Activated CD4-positive, alpha-beta T cell treated with anti-CD3 and anti-CD28 coated beads, Interleukin-2, amount 50 U/mL, for 48 hours (primary cell): ENCODE data around the gene CDH13.

Experiments
- DNase-seq, 2 experiments: peaks; one replicate each; pipeline ENCODE4 v3.0.0-alpha.2; 2020

CDH13 gene

DNA sequence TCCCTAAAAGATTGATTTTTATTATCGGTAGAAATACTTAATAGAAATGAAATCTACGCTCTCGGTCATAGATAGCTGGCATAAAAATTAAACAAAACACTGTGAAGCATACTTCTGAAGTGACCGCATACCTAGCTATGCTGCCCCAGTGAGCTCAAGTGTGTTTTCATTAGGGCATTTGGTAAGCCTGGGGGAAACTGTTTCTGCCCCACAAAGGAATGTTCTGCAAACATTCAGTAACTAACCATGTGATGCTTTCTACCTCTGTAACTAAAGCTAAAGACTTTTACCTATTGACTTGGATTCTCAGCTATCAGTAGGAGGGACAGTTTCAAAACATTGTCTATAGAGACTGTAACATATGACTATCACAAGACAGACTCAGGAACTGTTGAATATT lies 1087.5 kb downstream of the CDH13 start:
- no peak for DNase-seq

DNA sequence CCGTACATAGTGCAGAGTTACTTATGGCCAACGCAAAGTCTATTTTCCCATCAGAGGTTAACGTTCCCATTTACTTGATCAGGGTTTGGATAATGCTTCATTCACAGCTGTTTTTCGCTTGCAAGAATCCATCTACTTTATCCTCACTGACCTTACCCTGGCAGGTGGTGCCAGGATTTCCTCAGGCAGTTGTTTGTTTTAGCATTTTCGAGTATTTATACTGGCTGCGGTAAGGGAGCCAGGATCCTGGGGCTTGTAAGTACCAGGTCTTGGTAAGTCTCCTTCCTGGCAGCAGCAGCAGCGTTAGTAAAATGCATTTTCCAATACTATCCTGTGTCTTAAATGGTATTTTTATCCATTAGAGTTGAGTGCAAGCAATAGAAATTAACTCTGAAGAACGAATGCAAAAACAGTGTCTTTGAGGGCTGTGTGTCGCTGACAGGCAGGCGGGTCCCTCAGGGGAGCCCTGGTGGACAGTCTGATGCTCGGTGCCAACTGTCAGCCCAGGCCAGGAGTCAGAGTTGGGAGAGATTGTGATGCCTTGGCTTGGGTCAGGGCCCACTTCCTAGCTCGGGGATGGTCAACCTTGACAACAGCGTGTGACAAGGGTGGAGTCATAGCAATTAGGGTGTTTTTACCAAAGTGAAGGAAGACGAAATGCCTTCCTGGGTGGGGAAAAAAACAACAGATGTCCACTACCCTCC lies 1088.6 kb downstream of the CDH13 start:
- DNase-seq, result no peak

DNA sequence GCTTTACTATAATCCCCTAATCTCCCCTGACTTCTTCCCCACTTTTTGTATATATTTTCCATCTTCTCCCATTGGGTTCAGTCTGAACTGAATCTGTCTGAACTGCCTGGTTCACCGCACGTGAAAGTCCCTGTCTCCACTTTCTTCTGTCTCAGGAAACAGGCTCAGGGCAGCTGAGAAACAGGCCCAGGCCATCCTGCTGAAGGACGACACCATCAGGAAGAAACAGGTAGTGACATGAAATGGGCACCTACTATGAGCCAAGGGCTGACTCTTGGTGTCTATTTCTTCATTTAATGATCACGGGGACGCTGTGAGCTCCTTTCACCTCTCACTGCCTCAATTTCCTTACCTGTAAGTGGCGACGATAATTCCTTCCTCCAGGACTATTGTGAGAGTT lies 1090.5 kb downstream of the CDH13 start:
- DNase-seq, result no peak

DNA sequence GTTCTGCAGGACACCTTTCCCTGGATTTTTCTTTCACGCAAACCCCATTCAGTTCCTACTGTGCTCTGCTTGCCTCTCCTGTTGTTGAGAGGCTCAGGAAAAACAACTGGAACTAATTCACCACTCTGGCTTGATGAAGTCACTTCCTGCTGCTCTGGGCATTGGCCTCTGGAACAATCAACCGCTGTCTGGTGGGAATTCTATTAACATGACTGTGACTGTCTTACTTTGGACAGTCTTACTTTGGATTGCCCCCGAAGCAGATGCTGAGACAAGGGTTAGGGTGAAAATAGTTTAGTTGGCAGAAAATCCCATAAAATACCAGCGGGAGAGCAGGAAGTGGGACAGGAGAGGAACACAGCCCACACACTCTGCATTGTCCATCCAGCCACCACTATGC lies 1091.0 kb downstream of the CDH13 start:
- DNase-seq, result no peak

DNA sequence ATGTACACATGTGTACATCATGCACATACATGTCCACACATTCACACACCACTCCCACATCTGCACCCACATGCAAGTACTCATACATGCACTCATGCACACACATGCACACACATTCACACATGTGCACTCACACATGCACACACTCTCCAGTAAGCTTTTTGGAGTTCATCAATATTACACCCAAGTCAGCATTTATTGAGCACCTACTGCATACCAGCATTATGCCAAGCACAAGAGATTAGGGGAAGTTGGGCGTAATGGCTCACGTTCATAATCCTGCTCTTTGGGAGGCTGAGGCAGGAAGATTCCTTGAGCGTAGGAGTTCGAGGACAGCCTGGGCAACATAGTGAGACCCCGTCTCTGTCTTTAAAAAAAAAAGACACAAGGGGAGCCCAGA lies 1093.4 kb downstream of the CDH13 start:
- DNase-seq, result no peak

DNA sequence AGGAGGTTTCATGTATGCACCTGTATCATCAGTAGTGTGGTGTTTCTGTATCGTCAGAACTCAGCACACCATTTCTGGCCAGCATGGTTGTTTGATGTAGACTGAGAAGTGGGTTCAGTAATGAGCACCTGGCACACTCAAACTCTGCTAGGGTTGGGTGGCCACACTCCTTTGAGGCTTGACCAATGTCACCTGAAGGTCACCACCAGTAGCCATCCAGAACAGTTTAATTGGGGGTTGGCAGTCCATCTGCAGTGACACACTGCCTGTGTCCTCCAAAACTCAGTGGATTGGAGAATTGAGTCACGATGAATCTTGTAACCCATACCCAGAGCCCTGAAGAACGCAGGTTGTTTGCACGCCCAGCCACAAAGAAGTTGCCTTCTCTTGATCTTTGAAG lies 1094.2 kb downstream of the CDH13 start:
- no peak for DNase-seq

DNA sequence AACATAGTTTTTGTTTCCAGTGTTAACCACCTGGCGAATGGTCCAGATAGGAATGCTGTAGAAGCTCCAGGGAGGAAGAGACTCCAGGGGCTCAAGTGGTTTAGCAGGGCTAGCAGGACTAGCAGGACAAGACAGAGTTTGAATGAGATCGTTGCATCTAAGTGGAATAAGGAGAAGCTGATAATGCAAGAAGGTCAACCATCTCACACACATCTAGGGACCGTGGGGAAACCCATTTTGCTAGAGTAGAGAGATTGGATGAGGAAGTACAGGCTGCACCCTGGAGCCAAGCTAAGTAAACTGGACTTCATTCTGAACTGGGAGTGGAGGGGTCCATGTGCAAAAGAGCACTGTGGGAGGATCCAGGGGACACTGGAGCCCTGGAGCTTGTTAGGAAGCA lies 1094.9 kb downstream of the CDH13 start:
- no peak for DNase-seq

DNA sequence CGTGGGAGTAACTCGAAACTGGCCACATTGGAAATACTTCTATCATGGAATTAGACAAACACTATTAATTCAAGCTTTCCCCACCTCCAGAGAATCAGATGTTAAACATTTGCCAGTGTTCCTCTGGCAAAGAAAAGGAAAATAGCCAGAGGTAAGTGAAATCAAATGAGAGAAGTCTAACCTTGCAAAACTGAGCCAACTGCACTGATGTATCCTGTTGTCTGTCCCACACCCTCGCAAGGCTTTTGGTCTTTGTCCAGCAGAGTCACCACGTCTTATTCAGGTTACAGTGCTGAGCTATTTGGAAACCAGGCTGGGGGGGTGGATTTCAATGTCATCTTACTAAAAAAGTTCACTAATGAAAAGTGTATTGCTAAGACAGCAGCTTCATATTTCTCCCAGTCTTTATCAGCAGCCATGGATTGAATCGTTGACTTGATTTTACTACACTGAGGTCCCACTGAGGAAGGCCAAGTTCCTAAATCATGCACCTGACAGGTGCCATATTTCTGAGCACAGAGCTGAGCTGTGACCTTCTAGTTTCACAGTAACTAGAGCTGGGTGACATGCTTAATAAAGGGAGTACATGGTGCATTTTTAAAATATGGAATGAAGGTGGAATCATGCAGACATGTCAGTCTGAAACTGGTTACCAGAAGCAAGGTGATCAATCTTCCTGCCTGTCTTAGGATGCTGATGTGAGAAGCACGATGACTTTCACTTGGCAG lies 1095.9 kb downstream of the CDH13 start:
- no peak for DNase-seq

DNA sequence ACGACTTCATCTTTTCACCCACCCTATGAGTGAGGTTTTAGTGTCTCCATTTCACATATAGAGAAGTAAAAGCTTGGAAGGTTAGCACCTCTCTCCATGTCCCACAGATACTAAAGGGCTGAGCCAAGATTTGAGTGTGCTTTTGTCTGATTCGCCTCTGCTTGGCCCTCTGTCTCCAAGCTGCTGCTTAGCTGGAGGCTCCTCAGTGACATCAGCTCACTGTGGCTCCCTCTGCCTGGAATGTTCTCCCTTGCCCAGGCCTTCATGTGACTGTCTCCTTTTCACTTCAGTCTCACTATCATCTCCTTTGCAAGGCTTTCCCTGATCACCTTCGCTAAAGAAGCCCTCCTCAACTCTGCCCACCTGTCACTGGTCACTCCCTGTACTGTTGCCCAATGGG lies 1096.5 kb downstream of the CDH13 start:
- DNase-seq, result no peak

DNA sequence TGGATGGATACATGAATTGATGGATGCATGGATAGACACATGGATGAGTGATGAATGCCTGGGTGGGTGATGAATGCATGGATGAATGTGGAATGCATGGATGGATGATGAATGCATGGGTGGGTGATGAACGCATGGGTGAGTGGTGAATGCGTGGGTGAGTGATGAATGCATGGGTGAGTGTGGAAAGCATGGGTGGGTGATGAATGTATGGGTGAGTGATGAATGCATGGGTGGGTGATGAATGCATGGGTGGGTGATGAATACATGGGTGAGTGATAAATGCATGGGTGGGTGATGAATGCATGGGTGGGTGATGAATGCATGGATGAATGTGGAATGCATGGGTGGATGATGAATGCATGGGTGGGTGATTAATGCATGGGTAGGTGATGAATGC lies 1097.1 kb downstream of the CDH13 start:
- DNase-seq, result no peak

DNA sequence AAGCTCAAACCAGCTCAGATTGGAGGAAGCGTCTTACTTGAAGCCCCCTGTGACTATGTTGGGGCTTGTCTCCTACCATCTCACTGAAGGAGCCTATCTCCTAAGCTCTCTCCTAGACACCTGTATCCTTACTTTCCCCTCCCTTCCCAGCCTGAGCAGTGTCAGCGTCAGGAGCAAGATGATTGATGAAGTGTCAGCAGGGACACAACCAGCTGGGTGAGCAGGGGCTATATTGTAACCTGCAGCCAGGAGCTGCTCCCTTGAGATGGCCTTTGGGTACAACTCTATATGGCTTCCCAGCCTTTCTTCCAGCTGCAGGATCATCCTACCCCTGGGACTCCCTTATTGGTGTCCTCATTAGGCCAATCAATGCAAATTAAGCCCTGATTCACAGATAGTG lies 1097.8 kb downstream of the CDH13 start:
- no peak for DNase-seq

DNA sequence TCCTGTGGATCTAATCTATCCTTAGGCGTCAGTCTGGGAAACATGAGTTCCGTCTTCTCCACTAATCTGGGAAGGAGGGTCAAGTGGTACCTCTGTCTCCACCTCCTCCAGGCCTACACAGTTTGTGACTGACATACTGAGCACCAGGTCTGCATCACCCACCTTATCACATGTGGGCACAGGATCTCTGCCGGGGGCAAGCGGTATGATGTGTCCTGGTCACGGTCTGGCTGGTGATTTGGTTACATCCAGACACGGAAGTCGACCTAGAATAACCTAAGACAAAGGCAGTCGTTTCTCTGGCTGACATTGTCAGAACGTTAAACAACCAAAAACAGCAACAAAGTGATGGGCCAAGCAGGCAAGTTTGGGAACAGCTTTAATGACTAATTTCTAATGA lies 1098.5 kb downstream of the CDH13 start:
- no peak for DNase-seq

DNA sequence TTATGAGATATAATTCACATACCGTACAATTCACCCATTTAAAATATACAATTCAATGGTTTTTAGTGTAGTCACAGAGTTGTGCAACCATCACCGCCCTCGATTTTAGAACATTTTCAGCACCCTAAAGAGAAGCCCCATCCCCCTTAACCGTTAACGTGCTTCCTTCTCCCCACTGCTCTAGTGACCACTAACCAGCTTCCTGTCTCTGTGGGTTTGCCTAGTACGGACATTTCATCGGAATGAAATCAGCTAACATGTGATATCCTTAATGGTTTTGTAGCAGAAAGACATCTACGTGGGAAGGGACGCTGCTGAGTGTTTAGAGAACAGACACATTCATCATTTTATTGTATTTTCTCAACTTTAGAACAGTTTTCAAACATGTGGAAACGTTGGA lies 1100.2 kb downstream of the CDH13 start:
- no peak for DNase-seq

DNA sequence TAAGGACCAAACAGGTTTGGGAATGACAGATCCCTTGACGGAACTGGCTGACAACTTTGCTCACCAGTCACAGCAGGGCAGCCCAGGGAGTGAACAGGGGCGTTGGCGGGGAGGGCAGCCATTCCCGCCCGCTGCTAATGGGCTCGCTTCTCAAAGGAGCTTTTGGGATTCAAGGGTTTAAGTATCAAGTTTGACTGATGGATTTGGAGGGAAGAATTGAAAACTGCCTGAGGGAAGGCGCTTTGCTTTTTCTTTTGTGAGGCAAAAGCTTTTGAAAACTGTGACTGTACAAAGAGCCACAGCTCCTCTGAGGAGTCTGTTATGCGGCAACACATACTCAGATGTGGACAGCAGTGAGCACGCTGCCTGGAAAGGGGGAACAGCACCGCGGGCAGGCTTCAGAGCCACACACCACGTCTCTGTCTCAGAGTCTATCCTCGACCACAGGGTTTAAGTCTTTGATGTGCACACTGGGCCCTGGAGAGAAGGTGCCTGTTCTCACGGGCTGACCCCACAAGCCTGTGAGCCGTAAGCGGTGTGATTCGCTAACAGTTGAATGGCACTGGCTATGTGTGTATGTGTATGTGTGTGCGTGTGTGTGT lies 1101.1 kb downstream of the CDH13 start:
- DNase-seq, result no peak

DNA sequence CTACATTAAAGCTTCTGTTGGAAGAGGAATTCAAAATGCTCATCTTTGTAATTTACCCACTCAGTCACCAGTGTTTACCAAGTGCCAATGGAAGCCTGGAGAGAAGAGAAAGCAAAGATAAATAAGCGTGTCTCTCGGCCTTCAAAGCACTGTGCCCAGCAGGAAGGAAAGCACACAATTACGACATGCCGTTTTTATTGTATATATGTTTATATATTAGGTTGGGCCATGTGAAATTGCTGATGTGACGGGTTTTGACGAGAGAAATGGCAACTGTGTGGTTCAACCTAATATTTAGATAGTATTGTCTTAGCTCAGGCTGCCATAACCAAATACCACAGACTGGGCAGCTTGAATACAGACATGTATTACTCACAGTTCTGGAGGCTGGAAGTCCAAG lies 1101.7 kb downstream of the CDH13 start:
- DNase-seq, result no peak

DNA sequence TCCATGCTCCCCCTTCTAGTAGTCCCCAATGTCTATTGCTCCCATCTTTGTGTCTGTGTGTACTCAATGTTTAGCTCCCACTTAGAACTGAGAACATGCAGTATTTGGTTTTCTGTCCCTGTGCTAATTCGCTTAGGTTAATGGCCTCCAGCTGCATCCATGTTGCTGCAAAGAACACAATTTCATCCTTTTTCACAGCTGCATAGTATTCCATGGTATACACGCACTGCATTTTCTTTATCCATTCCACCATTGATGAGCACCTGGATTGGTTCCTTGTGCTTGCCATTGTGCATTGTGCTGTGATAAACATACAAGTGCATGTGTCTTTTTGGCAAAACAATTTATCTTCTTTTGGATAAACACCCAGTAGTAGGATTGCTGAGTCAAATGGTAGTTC lies 1104.0 kb downstream of the CDH13 start:
- no peak for DNase-seq

DNA sequence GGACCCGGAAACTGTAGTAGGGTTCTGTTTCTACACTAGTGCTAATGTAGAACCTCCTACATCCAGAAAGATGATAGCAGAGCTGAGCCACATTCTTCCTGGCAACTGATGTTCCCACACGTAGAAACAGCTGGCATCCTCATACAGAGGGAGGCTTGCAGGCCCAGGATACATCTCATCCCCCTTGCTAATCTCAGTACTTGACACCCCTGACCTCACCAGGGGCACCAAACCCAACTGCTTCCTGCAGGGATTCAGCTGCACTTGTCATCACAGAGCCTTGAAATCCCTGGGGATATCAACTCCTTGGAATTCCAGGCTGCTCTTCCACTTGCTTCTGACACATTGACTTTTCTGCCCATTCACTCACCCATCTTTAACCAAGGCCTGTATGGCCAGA lies 1105.8 kb downstream of the CDH13 start:
- no peak for DNase-seq

DNA sequence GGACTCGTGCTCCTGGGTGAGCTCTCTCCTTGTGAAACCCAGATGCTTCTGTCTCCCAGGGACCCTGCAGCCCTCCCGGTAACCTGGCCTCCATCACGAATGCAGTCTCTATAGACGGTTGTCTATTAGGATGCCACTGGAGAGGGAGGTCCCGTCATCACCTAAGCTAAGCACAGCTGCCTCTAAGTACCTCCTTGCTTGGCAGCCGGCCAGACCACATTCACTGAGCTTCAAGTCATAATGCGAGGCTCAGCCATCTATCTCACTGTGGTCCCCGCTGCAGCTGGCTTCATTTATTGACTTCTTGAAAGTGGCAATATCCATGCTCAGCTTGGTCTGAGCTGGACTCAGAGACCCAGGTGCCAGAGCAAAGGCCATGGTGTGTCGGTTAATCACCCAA lies 1106.5 kb downstream of the CDH13 start:
- no peak for DNase-seq

DNA sequence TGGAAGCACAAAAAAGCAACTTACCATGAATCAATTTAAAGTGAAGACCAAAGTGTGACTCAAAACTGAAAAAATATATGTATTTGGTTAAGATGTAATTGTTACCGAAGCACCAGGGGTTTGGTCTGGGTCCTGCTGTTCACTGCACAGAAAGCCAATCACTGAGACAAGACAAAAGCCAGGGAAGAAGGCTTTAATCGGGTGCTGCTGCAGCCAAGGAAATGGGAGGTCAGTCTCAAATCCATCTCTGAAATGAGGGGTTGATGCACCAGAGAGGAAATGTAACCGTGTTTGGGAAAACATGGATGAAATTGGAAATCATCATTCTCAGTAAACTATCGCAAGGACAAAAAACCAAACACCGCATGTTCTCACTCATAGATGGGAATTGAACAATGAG lies 1107.4 kb downstream of the CDH13 start:
- DNase-seq, result no peak

DNA sequence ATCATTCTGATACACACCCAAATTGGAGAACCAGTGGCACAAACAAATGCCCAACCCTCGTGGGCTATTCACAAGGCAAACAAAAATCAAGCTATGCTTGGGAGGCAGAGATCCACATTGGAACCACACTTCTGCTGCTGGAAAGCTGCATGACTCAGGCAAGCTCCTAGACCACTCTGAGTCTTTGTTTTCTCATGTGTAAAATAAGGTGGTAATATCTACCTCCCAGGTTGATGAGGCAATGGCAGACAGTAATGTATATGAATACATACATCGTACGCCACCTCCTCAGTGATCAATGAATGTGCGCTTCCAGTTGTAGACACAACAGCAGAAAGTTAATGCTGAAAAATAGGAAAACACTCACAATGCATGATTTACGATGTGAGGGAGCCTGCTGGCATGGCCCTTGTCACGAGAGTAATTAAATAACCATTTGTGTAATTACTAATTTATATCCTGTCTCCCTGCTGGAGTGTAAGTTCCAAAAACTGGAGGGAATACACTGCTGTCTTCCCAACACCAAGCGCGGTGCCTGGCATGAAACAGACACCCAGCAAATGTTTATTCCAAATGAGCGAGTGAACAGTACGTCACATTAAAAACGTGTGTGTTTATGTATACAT lies 1111.1 kb downstream of the CDH13 start:
- DNase-seq, result no peak

DNA sequence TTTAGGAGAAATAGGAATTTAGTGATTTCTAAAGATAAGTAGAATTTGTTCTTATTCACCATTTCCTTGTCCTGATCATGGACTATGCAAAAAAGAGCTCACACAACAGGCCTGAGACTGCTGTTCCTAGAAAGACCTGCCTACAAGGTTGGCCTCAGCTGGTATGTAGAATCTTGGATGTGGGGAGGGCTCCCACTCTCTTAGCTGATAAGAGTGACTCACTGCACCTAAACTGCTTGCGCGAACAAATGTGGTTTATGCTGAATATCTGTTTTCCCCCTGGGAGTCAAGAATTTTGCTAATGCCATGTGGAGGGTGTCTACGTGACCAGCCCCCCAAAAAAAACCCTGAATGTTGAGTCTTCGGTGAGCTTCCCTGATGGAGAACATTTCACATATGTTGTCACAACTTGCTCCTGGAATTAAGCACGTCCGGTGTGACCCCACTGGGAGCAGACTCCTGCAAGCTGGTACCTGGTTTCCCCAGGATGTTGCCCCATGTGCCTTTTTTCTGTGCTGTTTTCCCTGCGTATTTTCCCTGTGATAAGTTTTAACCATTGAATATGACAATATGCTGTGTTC lies 1112.2 kb downstream of the CDH13 start:
- DNase-seq, result no peak

DNA sequence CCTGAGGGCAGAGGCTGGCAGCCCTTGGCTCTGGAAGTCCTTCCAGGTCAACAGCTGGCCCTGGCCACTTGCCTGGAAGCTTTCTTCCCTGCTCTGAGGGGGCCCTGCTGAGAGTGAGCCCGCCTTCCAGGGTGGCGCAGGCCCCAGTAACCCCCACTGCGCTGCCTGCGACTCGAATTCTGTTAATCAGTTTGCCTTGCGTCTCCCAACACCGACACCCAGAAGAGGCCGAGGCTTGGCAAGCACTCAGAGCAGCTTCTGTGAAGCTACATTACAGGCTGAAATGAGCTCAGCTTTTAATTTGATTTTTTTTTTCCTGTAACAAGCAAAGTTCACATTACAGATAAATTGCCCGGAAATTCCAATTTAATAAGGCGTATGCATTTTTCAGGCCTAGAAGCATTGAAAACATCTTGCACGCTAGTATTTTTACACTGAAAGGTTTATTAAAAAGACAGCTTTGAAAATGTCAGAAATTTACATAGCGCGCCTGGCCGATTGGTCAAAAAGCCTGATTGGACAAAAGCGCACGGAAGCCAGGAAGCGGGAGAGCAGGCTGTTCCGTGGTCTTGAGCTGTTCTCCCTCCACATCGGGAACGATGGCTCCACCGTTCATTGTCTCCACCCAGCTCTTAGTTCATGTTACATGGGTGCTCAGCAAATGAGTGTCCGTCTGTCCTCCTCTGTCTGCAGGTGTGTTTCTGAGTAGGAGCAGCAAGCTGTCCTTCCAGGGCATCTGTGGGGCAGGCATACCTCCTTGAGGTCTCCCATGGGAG lies 1115.5 kb downstream of the CDH13 start:
- DNase-seq, result no peak

DNA sequence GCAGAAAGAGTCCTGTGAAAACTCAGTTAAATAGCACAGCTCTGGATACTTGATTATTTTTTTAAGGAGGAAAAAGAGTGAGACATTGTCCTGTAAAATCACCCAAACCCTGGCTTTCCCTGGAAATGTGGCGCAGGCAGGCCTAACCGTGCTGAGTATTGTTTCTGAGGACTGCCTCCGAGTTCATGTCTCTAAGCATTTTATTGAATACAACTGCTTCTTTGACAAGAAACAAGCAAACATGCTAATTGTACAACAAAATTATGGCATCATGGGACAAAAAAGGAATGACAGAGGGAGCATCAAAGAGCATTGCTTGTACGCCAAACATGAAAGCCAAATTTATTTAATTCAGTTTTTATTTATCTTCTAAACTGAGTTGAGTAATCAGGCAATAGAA lies 1116.5 kb downstream of the CDH13 start:
- no peak for DNase-seq
